Ovary (tissue), 9 donors: Measurements from ENCODE around the gene CATSPERB. TPM values are rescaled to one million over a fixed set of nuclear protein-coding genes. Genes with fewer than 3 reads are reported as not detected.
"Not testable (repeated sequence)": the region's sequence is repeated elsewhere in the genome, so short reads cannot be mapped to it uniquely, and the experiment has no call there.

Source experiments
- DNase-seq, 5 donors: peaks; one replicate each; pipeline ENCODE4 v3.0.0-alpha.2; 2019 to 2020
- H3K27ac ChIP-seq, 2 donors: fragments of 200-600 bp; one replicate each; pipeline versions ENCODE4 v1.5.1 to v1.8.0; 2019 to 2022
- H3K27me3 ChIP-seq: fragments of 200-600 bp; one replicate; pipeline ENCODE4 v1.8.0; 2022
- H3K36me3 ChIP-seq: fragments of 200-600 bp; sonication (generic); one replicate; pipeline ENCODE4 v1.5.1; 2019
- H3K4me1 ChIP-seq: one replicate; pipeline ENCODE4 v1.8.1; 2013; ENCODE audit warnings: mild to moderate bottlenecking, moderate library complexity; ENCODE audit not compliant: insufficient read depth
- H3K4me3 ChIP-seq: fragments of 200-600 bp; sonication (generic); one replicate; pipeline ENCODE4 v1.5.1; 2017
- H3K9me3 ChIP-seq, 2 donors: fragments of 200-600 bp in 1 of 2; sonication (generic) in 1 of 2; one replicate each; pipeline versions ENCODE4 v1.5.1 to v1.8.1; 2013 to 2019; ENCODE audit warnings: mild to moderate bottlenecking in 1 of 2, moderate library complexity in 1 of 2
- CTCF ChIP-seq, 3 donors: fragments of 450-650 bp in 2 of 3; fragments of 200-600 bp in 1 of 3; IDR thresholded peaks; one replicate each; pipeline versions ENCODE4 v1.5.1 to v1.8.0; 2016 to 2022; ENCODE audit warnings: antibody characterized with exemption in 3 of 3, mild to moderate bottlenecking in 1 of 3
- EP300 ChIP-seq: sonication (generic); formaldehyde crosslinking; IDR thresholded peaks from one replicate; pipeline ENCODE4 v1.6.1; 2017; ENCODE audit warnings: antibody characterized with exemption
- POLR2A ChIP-seq: fragments of 450-650 bp; IDR thresholded peaks from one replicate; pipeline ENCODE4 v1.6.1; 2017; ENCODE audit warnings: antibody characterized with exemption, mild to moderate bottlenecking, moderate library complexity
- WGBS, 3 donors: extraction: QIAGEN DNeasy Blood & Tissue Kit in 1 of 3; methylation state at CpG; one replicate each; pipeline versions ENCODE4 v1.1.5 to v1.1.7; 2013 to 2017; 5-methylcytosine and 5-hydroxymethylcytosine counted together
- intact Hi-C, 4 donors: fragments of 100-400 bp; cut with DNase I; formaldehyde crosslinking; loops; one replicate each; pipeline versions ENCODE4 v1.11.0 to v1.15.1; 2022 to 2023
- polyA plus RNA-seq, 2 donors: library from polyadenylated mRNA; stranded (reverse); fragments of 200-250 nt in 1 of 2; fragments of 350-450 nt in 1 of 2; fragmentation: Illumina TruSeq in 1 of 2; extraction: RNeasy Lipid Tissue Mini Kit (QIAGEN cat#74804) in 1 of 2; gene quantifications; one replicate each; pipeline ENCODE4 v1.2.3, GENCODE V29; 2013 to 2014
- small RNA-seq: library from RNA; depleted of rRNA; stranded (forward); fragments of <200 nt; gene quantifications from one replicate; pipeline ENCODE3, GENCODE V24; 2016
- total RNA-seq, 7 donors: library from RNA; depleted of rRNA in 2 of 7; stranded (reverse); fragments of >200 nt in 2 of 7; fragmentation: NEBNext Ultra II Directional in 3 of 7; extraction: Animal tissue kit (Norgen Biotek cat#: 25700) in 3 of 7; gene quantifications; one replicate each; pipeline versions ENCODE4 v1.1.0 to v1.2.4, GENCODE V29; 2016 to 2023
- donor health status: DM: no; HTN: no; CAD: no; lungs with moderate emphysema.
- donor health status: DM: no; HTN: no; CAD: no.
- donor health status: Bipolar disorder and iron deficiency.
- donor health status: DM: yes; HTN: yes; CAD: no.
- donor health status: DM: no; HTN: no; CAD: no.
- donor health status: DM: yes; HTN: yes; CAD: no.

CATSPERB gene
- total and polyA plus RNA-seq, 9 donors = 0.07 to 2.5 (median 0.46) TPM; not detected in 1

GRCh38 chr14:91545204-91545603 is 186.7 kb downstream of the CATSPERB start:
- TF ChIP-seq EP300 (no peak), POLR2A (no peak), CTCF (IDR thresholded peaks at IDR 0.05) (no peak)
- H3K9me3 ChIP-seq = no peaks in the 10 kb centered on the region
- no peaks in the 10 kb centered on the region for H3K27me3 ChIP-seq
- intact Hi-C loops = no loop called here
- DNase-seq = no peak
- no peaks in the 10 kb centered on the region for H3K36me3 ChIP-seq
- H3K4me1 ChIP-seq = no peaks in the 10 kb centered on the region
- H3K27ac ChIP-seq = no peak overlapping the region
- H3K4me3 ChIP-seq = no peak overlapping the region

- WGBS, 3 donors = 91 to 95% (median 95%) methylated on average over 3 of the region's 3 CpGs
Observed at GRCh38 chr14:91536327-91536726, 195.6 kb downstream of the CATSPERB start.

GRCh38 chr14:91534059-91534458 is 197.8 kb downstream of the CATSPERB start:
- not testable (repeated sequence) for H3K27ac ChIP-seq
- WGBS, 3 donors = 79 to 92% (median 82%) methylated on average over 5 of the region's 5 CpGs

More at GRCh38 chr14:91536327-91536726, 195.6 kb downstream of the CATSPERB start:
- no peak for DNase-seq
- Histone ChIP-seq H3K27ac (no peak overlapping the region), H3K4me1 (no peaks in the 10 kb centered on the region), H3K27me3 (no peaks in the 10 kb centered on the region), H3K9me3 (no peaks in the 10 kb centered on the region), H3K4me3 (no peak overlapping the region), H3K36me3 (no peaks in the 10 kb centered on the region)
- TF ChIP-seq CTCF (IDR thresholded peaks at IDR 0.05) (no peak), EP300 (no peak), POLR2A (no peak)
- intact Hi-C loops = no loop called here

GRCh38 chr14:91533623-91534022 is 198.3 kb downstream of the CATSPERB start:
- intact Hi-C loops = no loop called here
- no peaks in the 10 kb centered on the region for H3K4me1 ChIP-seq
- H3K27me3 ChIP-seq = no peaks in the 10 kb centered on the region
- DNase-seq = no peak
- TF ChIP-seq POLR2A (no peak), CTCF (IDR thresholded peaks at IDR 0.05) (no peak), EP300 (no peak)
- no peaks in the 10 kb centered on the region for H3K9me3 ChIP-seq
- H3K27ac ChIP-seq = no peak overlapping the region
- WGBS, 3 donors = 52 to 55% (median 54%) methylated on average over 3 of the region's 3 CpGs
- H3K36me3 ChIP-seq = no peaks in the 10 kb centered on the region
- no peak overlapping the region for H3K4me3 ChIP-seq

More at GRCh38 chr14:91534059-91534458, 197.8 kb downstream of the CATSPERB start:
- DNase-seq, H3K27me3 ChIP-seq, H3K9me3 ChIP-seq, intact Hi-C loops, H3K4me3 ChIP-seq, H3K36me3 ChIP-seq, H3K4me1 ChIP-seq: not testable (repeated sequence)

Small RNAs within 50 kb of the gene (small RNA-seq; reads per million reads assigned to genes)
- gene AL133373.1 (not detected), gene POLR3GP1 (not detected), gene RF00012 (not detected)

Other genes starting within 250 kb of the CATSPERB start
- 10 to 100 TPM; 59.5 to 86.3 (median 74.7) TPM for gene PPP4R3A, start 221.8 kb downstream of the CATSPERB start, total RNA-seq
- 10 to 100 TPM; 50.0 to 50.3 TPM for gene PPP4R3A, start 221.8 kb downstream of the CATSPERB start, polyA plus RNA-seq
- gene TC2N, start 135.4 kb upstream of the CATSPERB start, total RNA-seq = 10 to 100 TPM in 4 of 7 donors, 1 to 10 TPM in 3; 2.2 to 81.7 (median 14.7) TPM
- 10 to 100 TPM in 1 of 2 donors, 1 to 10 TPM in 1; 5.4 to 12.4 TPM for gene TC2N, start 135.4 kb upstream of the CATSPERB start, polyA plus RNA-seq
- gene FBLN5, start 215.6 kb upstream of the CATSPERB start, total RNA-seq = 100 to 1,000 TPM in 4 of 7 donors, 10 to 100 TPM in 3; 39.2 to 187 (median 137) TPM
- 100 to 1,000 TPM in 1 of 2 donors, 10 to 100 TPM in 1; 90.7 to 353 TPM for gene FBLN5, start 215.6 kb upstream of the CATSPERB start, polyA plus RNA-seq